Liver (tissue), 3 donors: ENCODE data around the gene SUN2.

Experiments
- ATF3 ChIP-seq: IDR thresholded peaks from 2 replicates; pipeline ENCODE4 v1.6.1; 2016; ENCODE audit warnings: antibody characterized with exemption
- CTCF ChIP-seq: fragments of 150-350 bp; IDR thresholded peaks from 2 replicates; pipeline ENCODE4 v1.5.1; 2017; ENCODE audit warnings: improper control_type of control experiment, low read depth, low read length; ENCODE audit not compliant: missing input control
- EGR1 ChIP-seq, 2 donors: IDR thresholded peaks; 2 replicates each; pipeline ENCODE4 v1.6.1; 2016 to 2018; ENCODE audit warnings: antibody characterized with exemption in 2 of 2, low read depth in 2 of 2
- FOXA1 ChIP-seq: IDR thresholded peaks from 2 replicates; pipeline ENCODE4 v1.6.1; 2016; ENCODE audit warnings: antibody characterized with exemption
- JUND ChIP-seq, 2 donors: IDR thresholded peaks; 2 replicates each; pipeline ENCODE4 v1.6.1; 2016; ENCODE audit warnings: antibody characterized with exemption in 2 of 2
- MAX ChIP-seq: IDR thresholded peaks from 2 replicates; pipeline ENCODE4 v1.6.1; 2016; ENCODE audit warnings: antibody characterized with exemption
- RAD21 ChIP-seq, 2 donors: IDR thresholded peaks; 2 replicates each; pipeline ENCODE4 v1.6.1; 2016; ENCODE audit warnings: antibody characterized with exemption in 2 of 2, mild to moderate bottlenecking in 2 of 2
- REST ChIP-seq: IDR thresholded peaks from 2 replicates; pipeline ENCODE4 v1.6.1; 2016; ENCODE audit warnings: antibody characterized with exemption, mild to moderate bottlenecking
- SP1 ChIP-seq: IDR thresholded peaks from 2 replicates; pipeline ENCODE4 v1.6.1; 2018; ENCODE audit warnings: antibody characterized with exemption, mild to moderate bottlenecking
- TAF1 ChIP-seq: conservative IDR thresholded peaks from 2 replicates; pipeline ENCODE4 v1.6.1; 2016; ENCODE audit warnings: antibody characterized with exemption, mild to moderate bottlenecking
- YY1 ChIP-seq: IDR thresholded peaks from 2 replicates; pipeline ENCODE4 v1.6.1; 2016; ENCODE audit warnings: antibody characterized with exemption, mild to moderate bottlenecking
- ZBTB33 ChIP-seq: IDR thresholded peaks from 2 replicates; pipeline ENCODE4 v1.6.1; 2016; ENCODE audit warnings: antibody characterized with exemption
- donor health status: healthy.
- donor health status: healthy.

GRCh38 chr22:38733329-38733723 is 22.5 kb downstream of the SUN2 start:
- TF ChIP-seq CTCF = peak; percentile 51
- TF ChIP-seq SP1 = no peak
- no peak for TF ChIP-seq FOXA1
- TF ChIP-seq JUND (IDR thresholded peaks at IDR 0.05) = no peak
- no peak for TF ChIP-seq REST
- peak; percentile 51 to 63 for TF ChIP-seq RAD21 (IDR thresholded peaks at IDR 0.05)
- no peak for TF ChIP-seq TAF1
- TF ChIP-seq ZBTB33 = no peak
- no peak for TF ChIP-seq MAX
- TF ChIP-seq EGR1 (IDR thresholded peaks at IDR 0.05; ENCODE audit: low read depth in 2 of 2) = no peak
- no peak for TF ChIP-seq YY1
- no peak for TF ChIP-seq ATF3
